Measurements from ENCODE around the gene SKAP1.

DNA sequence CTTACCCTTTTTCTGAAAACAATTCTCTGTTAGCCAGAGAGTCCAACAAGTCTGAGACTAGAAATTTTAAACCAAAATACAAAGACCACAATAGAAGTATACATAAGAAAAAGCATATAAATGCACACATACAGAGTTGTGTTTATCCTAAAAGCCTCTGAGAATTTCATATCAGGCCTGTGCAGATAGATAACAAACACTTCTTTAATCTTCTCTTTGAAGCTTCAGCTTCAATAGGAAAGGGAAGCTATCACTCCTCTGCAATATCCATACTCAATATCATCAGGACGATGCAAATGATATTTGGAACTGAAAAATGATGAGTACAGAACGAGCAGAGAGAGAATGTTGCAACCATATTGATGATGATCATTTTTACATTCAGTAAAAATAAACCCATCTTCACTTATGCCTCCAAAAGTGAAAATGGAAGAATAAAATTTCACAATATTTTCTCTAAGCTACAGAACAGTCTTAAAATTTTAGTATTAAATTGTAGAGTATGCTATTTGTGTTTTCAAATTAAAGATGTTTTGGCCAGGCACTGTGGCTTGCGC is 61.6 kb downstream of the SKAP1 start:
- no peak for TF ChIP-seq GABPB1 (CRISPR knock-in tag; IDR thresholded peaks at IDR 0.05)
- TF ChIP-seq MAFK (conservative IDR thresholded peaks at IDR 0.05 in 1 of 2, IDR thresholded peaks at IDR 0.05 in 1 of 2; ENCODE audit: low read length in 2 of 2), result no peak
- no peak for TF ChIP-seq JUND (CRISPR knock-in tag; IDR thresholded peaks at IDR 0.05)
- TF ChIP-seq ZNF781 (CRISPR knock-in tag; IDR thresholded peaks at IDR 0.05; ENCODE audit: borderline replicate concordance, not compliant biosample characterization), result no peak
- TF ChIP-seq, protein P1, sequence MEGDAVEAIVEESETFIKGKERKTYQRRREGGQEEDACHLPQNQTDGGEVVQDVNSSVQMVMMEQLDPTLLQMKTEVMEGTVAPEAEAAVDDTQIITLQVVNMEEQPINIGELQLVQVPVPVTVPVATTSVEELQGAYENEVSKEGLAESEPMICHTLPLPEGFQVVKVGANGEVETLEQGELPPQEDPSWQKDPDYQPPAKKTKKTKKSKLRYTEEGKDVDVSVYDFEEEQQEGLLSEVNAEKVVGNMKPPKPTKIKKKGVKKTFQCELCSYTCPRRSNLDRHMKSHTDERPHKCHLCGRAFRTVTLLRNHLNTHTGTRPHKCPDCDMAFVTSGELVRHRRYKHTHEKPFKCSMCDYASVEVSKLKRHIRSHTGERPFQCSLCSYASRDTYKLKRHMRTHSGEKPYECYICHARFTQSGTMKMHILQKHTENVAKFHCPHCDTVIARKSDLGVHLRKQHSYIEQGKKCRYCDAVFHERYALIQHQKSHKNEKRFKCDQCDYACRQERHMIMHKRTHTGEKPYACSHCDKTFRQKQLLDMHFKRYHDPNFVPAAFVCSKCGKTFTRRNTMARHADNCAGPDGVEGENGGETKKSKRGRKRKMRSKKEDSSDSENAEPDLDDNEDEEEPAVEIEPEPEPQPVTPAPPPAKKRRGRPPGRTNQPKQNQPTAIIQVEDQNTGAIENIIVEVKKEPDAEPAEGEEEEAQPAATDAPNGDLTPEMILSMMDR (CRISPR knock-in tag; IDR thresholded peaks at IDR 0.05), result no peak
- TF ChIP-seq, protein P2, sequence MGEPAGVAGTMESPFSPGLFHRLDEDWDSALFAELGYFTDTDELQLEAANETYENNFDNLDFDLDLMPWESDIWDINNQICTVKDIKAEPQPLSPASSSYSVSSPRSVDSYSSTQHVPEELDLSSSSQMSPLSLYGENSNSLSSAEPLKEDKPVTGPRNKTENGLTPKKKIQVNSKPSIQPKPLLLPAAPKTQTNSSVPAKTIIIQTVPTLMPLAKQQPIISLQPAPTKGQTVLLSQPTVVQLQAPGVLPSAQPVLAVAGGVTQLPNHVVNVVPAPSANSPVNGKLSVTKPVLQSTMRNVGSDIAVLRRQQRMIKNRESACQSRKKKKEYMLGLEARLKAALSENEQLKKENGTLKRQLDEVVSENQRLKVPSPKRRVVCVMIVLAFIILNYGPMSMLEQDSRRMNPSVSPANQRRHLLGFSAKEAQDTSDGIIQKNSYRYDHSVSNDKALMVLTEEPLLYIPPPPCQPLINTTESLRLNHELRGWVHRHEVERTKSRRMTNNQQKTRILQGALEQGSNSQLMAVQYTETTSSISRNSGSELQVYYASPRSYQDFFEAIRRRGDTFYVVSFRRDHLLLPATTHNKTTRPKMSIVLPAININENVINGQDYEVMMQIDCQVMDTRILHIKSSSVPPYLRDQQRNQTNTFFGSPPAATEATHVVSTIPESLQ (CRISPR knock-in tag; conservative IDR thresholded peaks at IDR 0.05), result no peak
- TF ChIP-seq, protein P3, sequence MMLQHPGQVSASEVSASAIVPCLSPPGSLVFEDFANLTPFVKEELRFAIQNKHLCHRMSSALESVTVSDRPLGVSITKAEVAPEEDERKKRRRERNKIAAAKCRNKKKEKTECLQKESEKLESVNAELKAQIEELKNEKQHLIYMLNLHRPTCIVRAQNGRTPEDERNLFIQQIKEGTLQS (CRISPR knock-in tag; IDR thresholded peaks at IDR 0.05), result no peak
- no peak for TF ChIP-seq ZC3H13 (CRISPR knock-in tag; IDR thresholded peaks at IDR 0.05)
- TF ChIP-seq TCF12 (IDR thresholded peaks at IDR 0.05), result no peak
- no peak for TF ChIP-seq TCF12 (CRISPR knock-in tag; IDR thresholded peaks at IDR 0.05)
- no peak for TF ChIP-seq YY1 (IDR thresholded peaks at IDR 0.05; ENCODE audit: insufficient read depth, insufficient replicate concordance, low read depth, low read length)
- no peak for TF ChIP-seq RBM22 (optimal IDR thresholded peaks at IDR 0.05; ENCODE audit: low read length)
- no peak for TF ChIP-seq CREM (IDR thresholded peaks at IDR 0.05)
- no peak for TF ChIP-seq CREM (CRISPR knock-in tag; IDR thresholded peaks at IDR 0.05)
- TF ChIP-seq, protein P4, sequence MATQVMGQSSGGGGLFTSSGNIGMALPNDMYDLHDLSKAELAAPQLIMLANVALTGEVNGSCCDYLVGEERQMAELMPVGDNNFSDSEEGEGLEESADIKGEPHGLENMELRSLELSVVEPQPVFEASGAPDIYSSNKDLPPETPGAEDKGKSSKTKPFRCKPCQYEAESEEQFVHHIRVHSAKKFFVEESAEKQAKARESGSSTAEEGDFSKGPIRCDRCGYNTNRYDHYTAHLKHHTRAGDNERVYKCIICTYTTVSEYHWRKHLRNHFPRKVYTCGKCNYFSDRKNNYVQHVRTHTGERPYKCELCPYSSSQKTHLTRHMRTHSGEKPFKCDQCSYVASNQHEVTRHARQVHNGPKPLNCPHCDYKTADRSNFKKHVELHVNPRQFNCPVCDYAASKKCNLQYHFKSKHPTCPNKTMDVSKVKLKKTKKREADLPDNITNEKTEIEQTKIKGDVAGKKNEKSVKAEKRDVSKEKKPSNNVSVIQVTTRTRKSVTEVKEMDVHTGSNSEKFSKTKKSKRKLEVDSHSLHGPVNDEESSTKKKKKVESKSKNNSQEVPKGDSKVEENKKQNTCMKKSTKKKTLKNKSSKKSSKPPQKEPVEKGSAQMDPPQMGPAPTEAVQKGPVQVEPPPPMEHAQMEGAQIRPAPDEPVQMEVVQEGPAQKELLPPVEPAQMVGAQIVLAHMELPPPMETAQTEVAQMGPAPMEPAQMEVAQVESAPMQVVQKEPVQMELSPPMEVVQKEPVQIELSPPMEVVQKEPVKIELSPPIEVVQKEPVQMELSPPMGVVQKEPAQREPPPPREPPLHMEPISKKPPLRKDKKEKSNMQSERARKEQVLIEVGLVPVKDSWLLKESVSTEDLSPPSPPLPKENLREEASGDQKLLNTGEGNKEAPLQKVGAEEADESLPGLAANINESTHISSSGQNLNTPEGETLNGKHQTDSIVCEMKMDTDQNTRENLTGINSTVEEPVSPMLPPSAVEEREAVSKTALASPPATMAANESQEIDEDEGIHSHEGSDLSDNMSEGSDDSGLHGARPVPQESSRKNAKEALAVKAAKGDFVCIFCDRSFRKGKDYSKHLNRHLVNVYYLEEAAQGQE (IDR thresholded peaks at IDR 0.05; ENCODE audit: borderline replicate concordance in 1 of 2, low read depth in 1 of 2, low read length in 2 of 2), result no peak

Measured in HepG2 (cell line).